Keratinocyte (primary cell): ENCODE measurements around the gene CHST7. TPM values are rescaled to one million over a fixed set of nuclear protein-coding genes. Genes with fewer than 3 reads are reported as not detected.
A peak's percentile ranks its signal among the peaks of the same experiment; 100 is the strongest.

ENCODE experiments used
- DNase-seq: peaks from one replicate; pipeline ENCODE4 v3.0.0-alpha.2; 2011; ENCODE audit warnings: low read depth, missing footprints, low spot score
- FAIRE-seq: peaks from 2 replicates; lab custom pipeline; 2011; peaks lifted over from hg19 to GRCh38; lab: Jason Lieb, UNC
- H2AFZ ChIP-seq: 2 replicates; pipeline ENCODE4 v1.6.0; 2012; ENCODE audit warnings: low read length, control low read depth, inconsistent platforms; ENCODE audit not compliant: control insufficient read depth
- H3K27ac ChIP-seq: 2 replicates; pipeline ENCODE4 v1.5.1; 2011; ENCODE audit warnings: low read length; ENCODE audit not compliant: control insufficient read depth, insufficient read depth
- H3K27me3 ChIP-seq: 3 replicates; pipeline ENCODE4 v1.6.0; 2011; ENCODE audit warnings: low read length; ENCODE audit not compliant: control insufficient read depth, insufficient read depth; ENCODE audit errors: extremely low read depth
- H3K36me3 ChIP-seq, 2 experiments: 2 replicates in 1 of 2; 3 replicates in 1 of 2; pipeline ENCODE4 v1.5.1; 2011; ENCODE audit warnings: low read length in 2 of 2, mild to moderate bottlenecking in 1 of 2; ENCODE audit not compliant: control insufficient read depth in 2 of 2, insufficient read depth in 2 of 2; ENCODE audit errors: extremely low read depth in 1 of 2
- H3K4me1 ChIP-seq: 3 replicates; pipeline ENCODE4 v1.5.1; 2011; ENCODE audit warnings: low read length; ENCODE audit not compliant: control insufficient read depth, insufficient read depth; ENCODE audit errors: extremely low read depth
- H3K4me2 ChIP-seq: 3 replicates; pipeline ENCODE4 v1.6.0; 2011; ENCODE audit warnings: low read depth, low read length; ENCODE audit not compliant: control insufficient read depth, insufficient read depth; ENCODE audit errors: extremely low read depth
- H3K4me3 ChIP-seq, 3 experiments: fragments of 200-600 bp in 1 of 3; sonication (generic) in 1 of 3; 2 replicates in 2 of 3; 3 replicates in 1 of 3; pipeline ENCODE4 v1.5.1; 2011 to 2016; ENCODE audit warnings: low read length in 3 of 3, mild to moderate bottlenecking in 3 of 3, control low read depth in 2 of 3, inconsistent platforms in 1 of 3, low read depth in 1 of 3, mixed read lengths in 1 of 3, mixed run types in 1 of 3, moderate library complexity in 1 of 3; ENCODE audit not compliant: control insufficient read depth in 2 of 3, insufficient read depth in 2 of 3; ENCODE audit errors: extremely low read depth in 1 of 3
- H3K79me2 ChIP-seq: 2 replicates; pipeline ENCODE4 v1.6.0; 2012; ENCODE audit warnings: low read length; ENCODE audit not compliant: control insufficient read depth, insufficient read depth
- H3K9ac ChIP-seq: 3 replicates; pipeline ENCODE4 v1.6.0; 2011; ENCODE audit warnings: low read length; ENCODE audit not compliant: control insufficient read depth, insufficient read depth; ENCODE audit errors: extremely low read depth
- H3K9me1 ChIP-seq: 3 replicates; pipeline ENCODE4 v1.6.0; 2011; ENCODE audit warnings: low read length; ENCODE audit not compliant: control insufficient read depth, insufficient read depth; ENCODE audit errors: extremely low read depth
- H3K9me3 ChIP-seq: 2 replicates; pipeline ENCODE4 v1.5.1; 2012; ENCODE audit warnings: low read depth, low read length; ENCODE audit not compliant: control insufficient read depth
- H4K20me1 ChIP-seq: 3 replicates; pipeline ENCODE4 v1.6.0; 2011; ENCODE audit warnings: low read length; ENCODE audit not compliant: control insufficient read depth, insufficient read depth; ENCODE audit errors: extremely low read depth
- EZH2 ChIP-seq: IDR thresholded peaks from one replicate; pipeline ENCODE4 v1.6.1; 2012; ENCODE audit warnings: inconsistent platforms, mild to moderate bottlenecking, low read length, moderate library complexity
- dilution Hi-C: fragments of 300-500 bp; cut with MboI; formaldehyde crosslinking; loops from one replicate; pipeline ENCODE4 v1.7.0; 2020; ENCODE audit warnings: low sequenced_read_pairs; ENCODE audit not compliant: extremely low pct_ligation_motif_present
- polyA plus RNA-seq, 5 experiments: library from polyadenylated mRNA; depleted of rRNA in 3 of 5; stranded (reverse) in 3 of 5; stranded (forward) in 1 of 5; unstranded in 1 of 5; fragments of >200 nt; gene quantifications; 1 replicate in 1 of 5; 2 replicates in 3 of 5; 3 replicates in 1 of 5; pipeline versions ENCODE4 v1.2.1 to v1.2.3, GENCODE V29; 2011 to 2012; ENCODE audit warnings: missing spikeins in 2 of 5, low read depth in 1 of 5, low replicate concordance in 1 of 5
- small RNA-seq, 3 experiments: library from RNA; depleted of rRNA; stranded (forward); fragments of <200 nt; gene quantifications; one replicate each; pipeline ENCODE3, GENCODE V24; 2012; ENCODE audit warnings: low read depth in 3 of 3, low replicate concordance in 1 of 3; ENCODE audit not compliant: insufficient read length in 3 of 3
- TF ChIP-seq, protein P1 (sequence below), 3 experiments: IDR thresholded peaks in 1 of 3; conservative IDR thresholded peaks in 1 of 3; optimal IDR thresholded peaks in 1 of 3; 2 replicates in 2 of 3; 3 replicates in 1 of 3; pipeline versions ENCODE3 to v1.5.1; 2011; ENCODE audit warnings: low read length in 3 of 3, mild to moderate bottlenecking in 3 of 3, moderate library complexity in 2 of 3, control low read depth in 1 of 3, inconsistent platforms in 1 of 3; ENCODE audit not compliant: insufficient read depth in 2 of 3; ENCODE audit errors: extremely low read depth in 1 of 3

The CHST7 gene
- polyA plus RNA-seq, 1 donor (not counting 4 experiments of a cell fraction or from before 2014, with no cell fraction given), result 0.39 TPM

DNA sequence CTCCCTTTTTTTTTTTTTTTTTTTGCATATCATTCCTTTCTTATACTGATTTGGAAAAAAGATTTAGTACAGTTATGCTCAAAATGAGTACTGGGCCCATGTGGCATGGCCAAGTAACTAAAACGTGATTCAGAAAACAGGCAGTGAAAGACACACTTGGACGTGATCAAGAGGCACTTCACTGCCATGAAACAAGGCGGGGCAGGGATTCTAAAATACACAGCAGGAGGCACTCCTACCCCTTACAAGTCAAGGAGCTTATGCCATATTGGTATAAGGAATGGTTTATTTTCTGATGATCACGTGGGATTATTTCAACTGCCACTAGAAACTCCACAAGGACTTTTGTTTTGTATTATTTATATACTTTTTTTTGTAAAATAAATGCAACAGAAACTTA is 72.0 kb downstream of the CHST7 start:
- Histone ChIP-seq H2AFZ (no peak overlapping the region), H3K27me3 (no peaks in the 10 kb centered on the region), H4K20me1 (no peaks in the 10 kb centered on the region), H3K4me1 (peaks cover 3% of the 10 kb centered on the region), H3K27ac (no peak overlapping the region), H3K9me3 (no peaks in the 10 kb centered on the region), H3K4me2 (no peak overlapping the region), H3K9ac (no peak overlapping the region), H3K4me3 (no peak overlapping the region), H3K79me2 (no peaks in the 10 kb centered on the region), H3K36me3 (no peaks in the 10 kb centered on the region), H3K9me1 (no peaks in the 10 kb centered on the region)
- FAIRE-seq (no peak), DNase-seq (no peak)
- no peak for TF ChIP-seq EZH2
- TF ChIP-seq, protein P1, sequence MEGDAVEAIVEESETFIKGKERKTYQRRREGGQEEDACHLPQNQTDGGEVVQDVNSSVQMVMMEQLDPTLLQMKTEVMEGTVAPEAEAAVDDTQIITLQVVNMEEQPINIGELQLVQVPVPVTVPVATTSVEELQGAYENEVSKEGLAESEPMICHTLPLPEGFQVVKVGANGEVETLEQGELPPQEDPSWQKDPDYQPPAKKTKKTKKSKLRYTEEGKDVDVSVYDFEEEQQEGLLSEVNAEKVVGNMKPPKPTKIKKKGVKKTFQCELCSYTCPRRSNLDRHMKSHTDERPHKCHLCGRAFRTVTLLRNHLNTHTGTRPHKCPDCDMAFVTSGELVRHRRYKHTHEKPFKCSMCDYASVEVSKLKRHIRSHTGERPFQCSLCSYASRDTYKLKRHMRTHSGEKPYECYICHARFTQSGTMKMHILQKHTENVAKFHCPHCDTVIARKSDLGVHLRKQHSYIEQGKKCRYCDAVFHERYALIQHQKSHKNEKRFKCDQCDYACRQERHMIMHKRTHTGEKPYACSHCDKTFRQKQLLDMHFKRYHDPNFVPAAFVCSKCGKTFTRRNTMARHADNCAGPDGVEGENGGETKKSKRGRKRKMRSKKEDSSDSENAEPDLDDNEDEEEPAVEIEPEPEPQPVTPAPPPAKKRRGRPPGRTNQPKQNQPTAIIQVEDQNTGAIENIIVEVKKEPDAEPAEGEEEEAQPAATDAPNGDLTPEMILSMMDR (optimal IDR thresholded peaks at IDR 0.05 in 1 of 3, IDR thresholded peaks at IDR 0.05 in 1 of 3, conservative IDR thresholded peaks at IDR 0.05 in 1 of 3; ENCODE audit: extremely low read depth in 1 of 3, insufficient read depth in 2 of 3, low read length in 3 of 3), result peak in 1 of 3 experiments; percentile 1
- dilution Hi-C loops, result no loop called here

- Histone ChIP-seq H3K27me3 (no peaks in the 10 kb centered on the region), H2AFZ (no peak overlapping the region), H3K4me2 (no peak overlapping the region), H3K4me3 (no peak overlapping the region), H3K4me1 (peaks cover 3% of the 10 kb centered on the region), H3K27ac (no peak overlapping the region), H3K79me2 (no peaks in the 10 kb centered on the region), H4K20me1 (no peaks in the 10 kb centered on the region), H3K9me3 (no peaks in the 10 kb centered on the region), H3K9me1 (no peaks in the 10 kb centered on the region), H3K36me3 (no peaks in the 10 kb centered on the region), H3K9ac (no peak overlapping the region)
- TF ChIP-seq EZH2, result no peak
- TF ChIP-seq, protein P1 (optimal IDR thresholded peaks at IDR 0.05 in 1 of 3, IDR thresholded peaks at IDR 0.05 in 1 of 3, conservative IDR thresholded peaks at IDR 0.05 in 1 of 3; ENCODE audit: extremely low read depth in 1 of 3, insufficient read depth in 2 of 3, low read length in 3 of 3), result no peak
- dilution Hi-C loops, result no loop called here
- no peak for DNase-seq
- FAIRE-seq, result no peak
These were observed 73.7 kb downstream of the CHST7 start for GRCh38 chrX:46647251-46647650.

Small RNA genes lying within 50 kb of the gene (small RNA-seq; reads per million reads assigned to genes)
- 0 reads per million in 3 experiments for gene RF00017

Other genes starting within 250 kb of the CHST7 start
- gene ZNF674, start 28.3 kb upstream of the CHST7 start, polyA plus RNA-seq, result 1.4 to 2.7 TPM (median 2.1 TPM) in 3 replicates
- gene SLC9A7, start 185.4 kb downstream of the CHST7 start, polyA plus RNA-seq, result 8.1 to 11.0 TPM (median 10.1 TPM) in 3 replicates